DND-41 (cell line): Measurements from ENCODE around the gene CEBPG.

ENCODE experiments used
- CTCF ChIP-seq: IDR thresholded peaks from 2 replicates; pipeline ENCODE4 v1.5.1; 2012; ENCODE audit warnings: borderline replicate concordance, low read length, moderate library complexity, mild to moderate bottlenecking; ENCODE audit not compliant: poor library complexity, severe bottlenecking; ENCODE audit errors: extremely low read depth
- EZH2 ChIP-seq: IDR thresholded peaks from 3 replicates; pipeline ENCODE4 v1.6.1; 2012; ENCODE audit warnings: borderline replicate concordance, low read depth, mild to moderate bottlenecking, moderate library complexity, low read length, inconsistent platforms; ENCODE audit not compliant: severe bottlenecking

GRCh38 chr19:33340991-33341390, 32.5 kb upstream of the CEBPG start:
- TF ChIP-seq CTCF (no peak), EZH2 (no peak)
